NCI-H446 (cell line): Measurements from ENCODE around the gene NPY5R.

Source experiments
- DNase-seq, 2 experiments: peaks; one replicate each; lab custom pipeline; 2025; lab: John Stamatoyannopoulos, UW

NPY5R gene

DNA sequence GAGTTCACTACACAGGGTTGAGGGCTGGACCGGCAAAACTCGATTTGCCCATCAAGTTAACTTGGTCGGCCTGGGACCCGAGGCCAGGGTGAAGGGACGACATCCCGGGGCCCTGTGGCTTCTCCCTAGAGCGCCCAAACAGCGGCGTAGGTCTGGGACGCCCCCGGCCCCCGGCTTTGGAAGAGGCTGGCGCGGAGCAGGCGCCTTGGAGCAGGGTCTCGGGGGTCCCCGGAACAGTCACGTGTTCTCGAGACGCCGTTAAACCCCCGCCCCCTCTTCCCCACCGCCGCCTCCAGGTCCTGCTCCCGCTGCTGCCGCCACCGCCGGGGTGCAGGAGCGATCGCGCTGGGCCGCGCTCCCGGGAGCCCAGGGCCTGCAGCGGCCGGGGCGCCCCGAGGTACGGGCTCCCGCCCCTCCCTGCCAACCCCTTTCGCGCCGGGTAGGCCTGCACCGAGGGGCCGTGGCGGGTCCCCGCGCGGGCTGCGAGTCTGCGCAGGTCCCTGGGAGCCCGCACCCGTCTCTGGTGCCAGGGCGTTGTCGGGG, at the start of gene NPY5R:
NPY5R (plus strand) TSS at position 289 of the 543 bp plus-strand sequence. CDS start 6,382 bp downstream, outside the sequence.
- no peak for DNase-seq

GRCh38 chr4:163295138-163295537, 48.6 kb upstream of the NPY5R start:
- DNase-seq: no peak

DNA sequence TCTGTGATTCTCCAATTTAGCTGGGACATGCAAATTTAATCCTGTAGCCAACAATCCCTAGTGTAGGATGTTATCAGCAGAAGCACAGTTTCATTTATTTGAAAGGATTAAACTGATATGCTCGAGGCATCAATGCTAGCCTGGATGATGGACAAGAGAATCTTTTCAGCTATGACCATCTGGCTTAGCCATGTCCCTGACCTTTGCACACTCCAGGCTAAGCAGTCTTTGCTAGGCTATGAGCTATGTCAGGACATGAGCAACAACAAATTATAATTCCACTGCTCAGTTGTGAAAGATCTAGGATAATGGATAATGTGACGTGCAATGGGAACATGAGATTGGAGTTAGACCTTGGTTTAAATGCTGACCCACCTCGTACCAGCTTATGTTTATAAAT, 43.2 kb upstream of the NPY5R start:
- DNase-seq: no peak

DNA sequence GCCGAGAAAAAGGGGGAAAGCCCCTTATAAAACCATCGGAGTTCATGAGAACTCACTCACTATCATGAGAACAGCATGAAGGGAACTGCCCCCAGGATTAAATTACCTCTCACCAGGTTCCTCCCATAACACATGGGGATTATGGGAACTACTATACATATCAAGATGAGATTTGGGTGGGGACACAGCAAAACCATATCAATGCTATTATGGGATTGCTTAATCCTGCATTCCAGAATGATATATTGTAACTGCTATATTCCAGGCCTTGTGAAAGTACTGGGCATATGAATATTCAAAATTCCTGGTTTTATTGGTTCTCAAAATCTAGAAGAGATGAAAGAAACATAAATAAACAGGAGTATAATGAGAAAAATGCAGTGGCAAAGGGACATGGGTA, 40.6 kb upstream of the NPY5R start:
- DNase-seq: no peak

DNA sequence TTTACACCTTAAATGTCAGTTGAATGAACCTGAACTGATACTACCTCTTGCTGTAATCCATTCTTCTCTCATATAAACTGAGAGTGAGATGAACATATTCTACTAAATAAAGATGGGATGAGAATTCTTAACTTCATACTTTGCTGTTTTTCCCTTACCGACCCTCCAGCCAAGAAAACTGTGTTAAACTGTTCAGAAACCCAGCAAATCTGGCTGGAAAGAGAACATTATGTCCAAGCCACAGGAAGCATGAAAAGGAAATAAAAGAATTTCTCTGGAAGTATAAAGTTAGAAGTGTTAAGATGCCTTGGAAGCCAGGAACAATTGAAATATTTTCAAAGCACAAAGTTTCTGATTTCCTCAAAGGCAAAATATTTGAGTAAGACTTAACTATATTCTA, 34.2 kb upstream of the NPY5R start:
- no peak for DNase-seq

DNA sequence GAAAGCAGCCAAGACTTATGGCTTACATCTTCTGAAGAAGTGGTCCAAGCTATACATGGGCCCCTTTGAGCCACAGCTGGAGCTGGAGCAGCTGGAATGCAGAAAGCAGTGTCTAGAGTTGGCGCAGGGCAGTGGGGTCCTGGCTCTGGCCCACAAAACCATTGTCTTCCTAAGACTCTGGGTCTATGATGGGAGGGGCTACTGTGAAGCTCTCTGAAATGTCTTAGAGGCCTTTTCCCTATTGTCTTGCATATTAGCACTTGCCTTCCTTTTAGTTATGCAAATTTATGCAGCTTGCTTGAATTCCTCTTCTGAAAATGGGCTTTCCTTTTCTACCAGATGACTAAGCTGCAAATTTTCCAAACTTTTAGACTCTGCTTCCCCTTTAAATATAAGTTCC, 26.6 kb upstream of the NPY5R start:
- DNase-seq: no peak

- no peak for DNase-seq
Observed at GRCh38 chr4:163330916-163331628, 12.6 kb upstream of the NPY5R start.

DNA sequence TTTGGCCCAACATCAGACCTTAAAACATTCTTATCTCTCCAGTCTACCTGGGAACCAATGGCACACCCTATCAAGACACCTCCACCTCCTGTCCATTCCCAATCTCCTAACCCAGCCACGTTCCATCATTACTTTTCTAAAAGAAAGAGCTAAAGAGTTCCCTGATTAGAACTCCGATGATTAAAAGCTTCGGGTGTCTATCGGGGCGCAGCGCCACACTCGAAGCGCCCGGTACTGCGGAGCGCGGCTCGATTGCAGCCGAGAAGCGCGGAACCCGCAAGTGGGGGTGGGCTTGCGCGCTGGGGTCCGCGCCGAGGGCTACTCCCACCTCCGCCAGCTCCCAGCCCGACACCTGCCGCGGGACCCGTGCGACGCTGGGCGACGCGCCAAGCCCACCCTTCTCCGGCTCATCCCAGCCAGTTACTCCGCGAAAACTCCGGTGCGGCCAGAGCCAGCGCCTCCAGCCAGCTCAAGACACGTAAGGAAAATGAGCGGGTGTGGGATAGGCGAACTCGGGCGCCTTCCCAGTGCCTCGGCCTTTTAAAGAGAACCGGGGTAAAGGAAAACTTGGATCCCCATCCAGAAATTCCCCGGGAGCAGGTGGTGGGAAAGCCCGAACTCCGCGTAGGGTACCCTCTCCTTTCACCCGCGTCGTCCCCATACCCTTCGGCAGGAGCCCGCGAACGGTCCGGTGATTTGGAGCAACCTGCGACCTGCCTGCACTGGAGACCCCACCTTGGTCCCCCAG, 11.9 kb upstream of the NPY5R start:
- no peak for DNase-seq

- DNase-seq: peak; percentile 10 to 47
Observed at GRCh38 chr4:163332526-163333406, 10.9 kb upstream of the NPY5R start, which contains the start of gene NPY1R. NPY1R (minus strand) TSS chr4:163332596; CDS start chr4:163326554, 6,042 bp downstream.

DNA sequence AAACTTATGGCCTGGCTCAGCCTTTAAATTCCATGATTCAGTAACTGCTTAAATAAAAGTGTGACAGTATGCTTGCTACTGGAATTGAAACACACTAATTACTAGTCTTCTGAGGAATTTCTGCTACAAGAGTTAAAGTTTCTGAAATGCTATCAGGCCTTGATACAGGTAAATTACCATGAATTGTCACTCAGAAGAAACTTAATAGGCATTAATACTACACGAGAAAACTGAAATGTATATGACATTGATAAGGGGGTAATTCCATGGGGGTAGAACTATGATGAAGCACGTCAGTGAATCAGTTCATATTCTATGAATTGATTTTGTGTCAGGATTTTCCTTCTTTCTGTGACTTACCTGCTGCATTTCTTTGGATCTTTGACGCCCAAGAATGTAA, 8.3 kb upstream of the NPY5R start:
- DNase-seq: no peak

DNA sequence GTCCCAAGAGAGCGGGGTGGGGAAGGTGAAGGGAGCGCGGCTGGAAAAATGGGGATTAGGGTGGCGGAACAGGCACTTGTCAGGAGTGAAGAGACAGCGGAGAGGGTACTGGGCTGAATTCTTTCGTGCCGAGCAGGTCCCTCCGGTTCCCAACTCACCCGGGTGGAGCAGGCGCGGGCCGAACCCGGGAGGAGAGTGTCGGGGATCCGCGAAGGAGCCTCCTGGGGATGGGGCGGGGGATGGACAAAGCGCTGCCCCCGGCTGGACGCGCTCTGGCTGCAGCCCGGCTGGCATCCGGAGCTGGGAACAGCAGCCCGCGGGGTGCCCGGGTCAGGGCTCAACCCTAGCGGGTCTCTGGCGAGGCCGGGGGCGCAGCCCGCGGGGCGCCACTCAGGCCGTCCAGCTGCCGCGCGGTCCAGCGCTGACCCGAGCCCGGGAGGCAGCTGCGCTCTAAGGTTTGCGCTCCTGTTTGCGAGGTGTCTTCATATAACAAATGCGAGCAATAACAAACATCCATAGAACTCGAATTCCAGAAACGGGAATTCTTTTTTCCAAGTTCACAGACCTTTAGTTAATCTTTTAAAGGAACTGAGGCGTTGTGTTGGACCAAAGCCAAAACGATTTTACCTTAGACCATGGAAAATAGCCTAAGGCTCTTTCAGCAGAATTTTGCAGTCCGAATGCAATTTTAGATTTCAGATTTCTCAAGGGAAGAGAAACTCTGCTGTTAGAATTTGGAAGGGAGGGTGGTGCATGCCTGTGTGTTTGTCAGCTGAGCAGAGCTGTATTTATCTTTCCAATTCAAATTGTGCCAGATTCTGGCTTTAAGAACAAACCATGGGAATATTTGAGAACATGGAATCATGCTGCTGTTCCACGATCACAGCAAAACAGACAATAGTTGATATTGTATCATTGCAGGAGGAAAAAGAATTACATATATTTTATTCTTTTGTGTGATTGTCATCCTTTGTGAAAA, 744 bp downstream of the NPY5R start:
- DNase-seq: no peak

GRCh38 chr4:163350672-163351071, 7.0 kb downstream of the NPY5R start:
- DNase-seq: no peak

DNA sequence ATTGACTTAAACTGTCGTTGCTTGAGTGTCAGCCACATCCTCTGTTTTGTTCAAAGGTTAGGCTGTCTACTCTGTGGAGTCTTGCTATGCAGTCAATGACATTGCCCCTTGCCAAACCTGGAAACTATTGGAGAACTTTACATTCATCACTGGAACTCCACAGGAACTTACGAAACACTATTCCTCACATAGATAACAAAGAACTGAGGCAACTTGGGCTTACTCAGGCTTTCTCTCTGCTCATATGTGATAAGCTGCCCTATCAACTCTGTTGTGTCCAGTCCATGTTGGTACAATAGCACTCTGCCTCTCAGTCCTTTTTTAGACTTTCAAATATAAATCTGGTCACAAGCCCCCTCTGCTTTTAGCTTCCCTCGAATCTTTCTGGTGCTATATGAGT, 9.4 kb downstream of the NPY5R start:
- no peak for DNase-seq

- no peak for DNase-seq
Observed at GRCh38 chr4:163356104-163356503, 12.4 kb downstream of the NPY5R start.

- no peak for DNase-seq
Observed at GRCh38 chr4:163367651-163368050, 24.0 kb downstream of the NPY5R start.

DNA sequence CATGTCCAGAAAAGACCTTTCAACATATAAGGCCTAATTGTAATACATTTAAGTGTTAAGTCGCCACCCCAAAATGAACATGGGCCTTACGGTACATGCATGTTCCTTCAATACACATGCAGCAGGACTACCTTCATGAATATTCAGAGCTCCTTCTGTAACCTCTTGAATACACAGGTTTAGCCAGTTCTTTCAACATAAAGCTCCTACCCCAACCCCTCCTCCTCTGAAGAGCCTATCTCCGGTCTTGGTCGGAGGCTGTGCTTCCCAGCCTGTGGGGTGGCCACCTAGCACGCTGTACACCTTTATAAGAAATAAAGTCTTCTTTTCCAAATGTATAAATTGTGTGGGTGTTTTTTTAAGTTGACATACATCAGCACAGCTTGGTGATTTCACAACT, 28.3 kb downstream of the NPY5R start:
- no peak for DNase-seq

DNA sequence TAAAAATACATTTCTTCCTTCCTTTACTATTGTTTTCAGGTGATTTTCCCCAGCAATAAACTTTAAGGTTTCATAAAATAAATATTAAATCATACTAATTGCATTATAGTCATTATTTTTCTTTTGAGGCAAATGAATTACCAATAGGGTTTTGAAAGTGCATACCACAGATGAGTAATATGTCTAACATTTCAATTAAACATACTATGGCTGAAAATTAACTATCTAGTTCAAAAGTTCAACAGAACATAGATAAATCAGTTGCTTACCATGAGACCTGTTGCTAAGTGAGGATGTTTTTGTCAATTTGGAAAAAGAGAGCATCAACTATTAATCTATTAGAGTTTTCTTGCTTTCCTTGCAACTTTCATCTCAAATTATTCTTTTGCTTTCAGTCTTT, 35.0 kb downstream of the NPY5R start:
- DNase-seq: no peak

GRCh38 chr4:163380703-163381102, 37.0 kb downstream of the NPY5R start:
- no peak for DNase-seq

DNA sequence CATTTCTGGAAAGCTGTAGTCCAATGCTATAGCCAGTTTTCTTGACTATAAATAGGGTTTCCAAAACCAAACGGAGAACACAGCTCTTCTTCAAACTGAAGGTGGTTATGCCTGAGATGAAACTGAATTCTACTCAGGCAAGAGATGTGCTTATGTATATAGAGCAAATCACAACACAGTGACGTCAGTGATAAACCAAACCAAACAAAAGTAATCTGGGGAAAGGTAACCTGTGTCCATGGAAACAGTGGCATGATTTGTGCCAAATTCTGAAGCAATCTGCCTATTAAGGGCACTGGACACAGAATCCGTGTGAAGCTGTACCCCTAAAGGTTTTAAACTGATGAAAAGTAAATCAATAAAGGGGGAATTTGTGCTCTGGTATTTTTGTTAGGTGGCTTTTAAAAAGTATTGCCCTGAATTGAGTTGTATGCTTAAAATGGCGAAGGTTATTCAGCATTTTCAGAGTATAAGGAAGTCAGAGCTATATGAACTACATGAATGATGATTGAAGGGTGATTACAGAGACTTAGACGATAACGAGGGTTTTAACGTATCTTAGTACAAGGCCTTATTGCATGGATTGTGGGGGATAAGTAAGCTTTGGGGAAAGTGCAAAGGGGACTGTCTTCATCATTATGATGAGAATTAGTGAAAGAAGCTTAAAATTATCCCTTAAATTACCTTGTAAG, 38.6 kb downstream of the NPY5R start:
- DNase-seq: no peak

GRCh38 chr4:163384434-163384833, 40.7 kb downstream of the NPY5R start:
- no peak for DNase-seq
